ENCODE data around the gene DCC. TPM values are rescaled to one million over a fixed set of nuclear protein-coding genes. Genes with fewer than 3 reads are reported as not detected.

DCC gene
- total and polyA plus RNA-seq, 4 donors = 0.16 to 5.3 (median 2.5) TPM

GRCh38 chr18:52570975-52571374 is 231.0 kb downstream of the DCC start:
- Histone ChIP-seq H3K4me1 (ENCODE audit: control insufficient read depth in 5 of 5, insufficient read depth in 5 of 5, low read length in 5 of 5) (peaks cover 0 to 14% (median 0%) of the 10 kb centered on the region in 5 donors), H3K9me3 (ENCODE audit: control insufficient read depth in 4 of 4, insufficient read depth in 3 of 4, low read length in 3 of 4) (peaks cover 0 to 3% (median 0%) of the 10 kb centered on the region in 4 donors), H3K9ac (ENCODE audit: insufficient read depth in 1 of 2, low read length in 2 of 2) (no peak overlapping the region), H3K27ac (ENCODE audit: low read depth in 1 of 2, low read length in 1 of 2) (no peak overlapping the region), H3K4me3 (no peak overlapping the region), H3K27me3 (ENCODE audit: control insufficient read depth in 3 of 3, insufficient read depth in 3 of 3, low read length in 2 of 3) (no peaks in the 10 kb centered on the region), H3K36me3 (ENCODE audit: control insufficient read depth in 4 of 4, insufficient read depth in 4 of 4, low read length in 4 of 4) (no peaks in the 10 kb centered on the region)
- no peak for DNase-seq
- no peak for ATAC-seq (ENCODE audit: insufficient read depth, low FRiP score)
- TF ChIP-seq CTCF (IDR thresholded peaks at IDR 0.05; ENCODE audit: control extremely low read depth, extremely low read depth) = no peak
- WGBS, 2 donors = 81 to 86% methylated on average over 2 of the region's 2 CpGs

- no peaks in the 10 kb centered on the region for H3K36me3 ChIP-seq (ENCODE audit: control insufficient read depth in 4 of 4, insufficient read depth in 4 of 4, low read length in 4 of 4)
- H3K9ac ChIP-seq (ENCODE audit: insufficient read depth in 1 of 2, low read length in 2 of 2) = no peak overlapping the region
- H3K27ac ChIP-seq (ENCODE audit: low read depth in 1 of 2, low read length in 1 of 2) = no peak overlapping the region
- no peak overlapping the region for H3K4me3 ChIP-seq
- 62 to 63% methylated on average over 13 of the region's 13 CpGs for WGBS, 2 donors
- H3K27me3 ChIP-seq (ENCODE audit: control insufficient read depth in 3 of 3, insufficient read depth in 3 of 3, low read length in 2 of 3) = no peaks in the 10 kb centered on the region
- ATAC-seq (ENCODE audit: insufficient read depth, low FRiP score) (no peak), DNase-seq (peak in 1 of 3 donors; percentile 31)
- peaks cover 0 to 14% (median 0%) of the 10 kb centered on the region in 5 donors for H3K4me1 ChIP-seq (ENCODE audit: control insufficient read depth in 5 of 5, insufficient read depth in 5 of 5, low read length in 5 of 5)
- peaks cover 0 to 3% (median 0%) of the 10 kb centered on the region in 4 donors for H3K9me3 ChIP-seq (ENCODE audit: control insufficient read depth in 4 of 4, insufficient read depth in 3 of 4, low read length in 3 of 4)
- TF ChIP-seq CTCF (IDR thresholded peaks at IDR 0.05; ENCODE audit: control extremely low read depth, extremely low read depth) = no peak
Measured at GRCh38 chr18:52572036-52573000, 232.3 kb downstream of the DCC start.

GRCh38 chr18:52577795-52578194 is 237.8 kb downstream of the DCC start:
- no peak overlapping the region for H3K9ac ChIP-seq (ENCODE audit: insufficient read depth in 1 of 2, low read length in 2 of 2)
- 66 to 71% methylated on average over 3 of the region's 3 CpGs for WGBS, 2 donors
- H3K9me3 ChIP-seq (ENCODE audit: control insufficient read depth in 4 of 4, insufficient read depth in 3 of 4, low read length in 3 of 4) = no peaks in the 10 kb centered on the region
- no peaks in the 10 kb centered on the region for H3K36me3 ChIP-seq (ENCODE audit: control insufficient read depth in 4 of 4, insufficient read depth in 4 of 4, low read length in 4 of 4)
- no peak overlapping the region for H3K27ac ChIP-seq (ENCODE audit: low read depth in 1 of 2, low read length in 1 of 2)
- H3K4me1 ChIP-seq (ENCODE audit: control insufficient read depth in 5 of 5, insufficient read depth in 5 of 5, low read length in 5 of 5) = peaks cover 0 to 7% (median 0%) of the 10 kb centered on the region in 5 donors
- H3K27me3 ChIP-seq (ENCODE audit: control insufficient read depth in 3 of 3, insufficient read depth in 3 of 3, low read length in 2 of 3) = no peaks in the 10 kb centered on the region
- H3K4me3 ChIP-seq = no peak overlapping the region
- DNase-seq (no peak), ATAC-seq (ENCODE audit: insufficient read depth, low FRiP score) (no peak)
- no peak for TF ChIP-seq CTCF (IDR thresholded peaks at IDR 0.05; ENCODE audit: control extremely low read depth, extremely low read depth)

All from lung (tissue), 12 donors.